ENCODE results near the gene BUD13.

The BUD13 gene

GRCh38 chr11:116800610-116801009, 27.8 kb upstream of the BUD13 start:
- H3K4me3 ChIP-seq (ENCODE audit: low read depth, low read length): no peak overlapping the region
- TF ChIP-seq CTCF (IDR thresholded peaks at IDR 0.05; ENCODE audit: low read depth, low read length): no peak

DNA sequence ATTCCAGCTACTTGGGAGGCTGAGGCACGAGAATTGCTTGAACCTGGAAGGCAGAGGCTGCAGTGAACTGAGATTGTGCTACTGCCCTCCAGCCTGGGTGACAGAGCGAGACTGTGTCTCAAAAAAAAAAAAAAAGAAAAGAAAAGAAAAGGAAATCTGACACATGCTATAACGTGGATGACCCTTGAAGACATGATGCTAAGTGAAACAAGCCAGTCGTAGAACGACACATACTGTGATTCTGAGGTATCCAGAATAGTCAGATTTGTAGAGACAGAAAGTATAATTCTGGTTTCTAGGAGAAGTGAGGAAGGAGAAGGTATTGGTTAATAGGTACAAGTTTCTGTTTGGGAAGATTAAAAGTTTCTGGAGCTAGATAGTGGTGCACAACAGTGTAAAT, 25.6 kb upstream of the BUD13 start:
- TF ChIP-seq CTCF (IDR thresholded peaks at IDR 0.05; ENCODE audit: low read depth, low read length): no peak
- H3K4me3 ChIP-seq (ENCODE audit: low read depth, low read length): no peak overlapping the region

DNA sequence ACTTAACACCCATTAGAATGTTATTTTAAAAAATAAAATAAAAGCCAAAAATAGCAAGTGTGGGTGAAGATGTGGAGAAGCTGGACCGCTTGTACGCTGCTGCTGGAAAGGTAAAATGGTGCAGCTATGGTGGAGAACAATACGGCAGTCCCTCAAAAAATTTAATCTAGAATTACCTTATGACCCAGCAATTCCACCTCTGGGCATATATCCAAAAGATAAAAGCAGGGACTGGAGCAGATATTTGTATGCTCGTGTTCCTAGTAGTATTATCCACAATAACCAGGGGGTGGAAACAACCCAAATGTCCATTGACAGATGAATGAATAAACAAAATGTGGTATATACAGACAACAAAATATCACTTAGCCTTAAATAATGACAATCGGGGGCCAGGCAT, 25.0 kb upstream of the BUD13 start:
- TF ChIP-seq CTCF (IDR thresholded peaks at IDR 0.05; ENCODE audit: low read depth, low read length): no peak

GRCh38 chr11:116796548-116796947, 23.8 kb upstream of the BUD13 start:
- H3K4me3 ChIP-seq (ENCODE audit: low read depth, low read length): no peak overlapping the region
- TF ChIP-seq CTCF (IDR thresholded peaks at IDR 0.05; ENCODE audit: low read depth, low read length): no peak

More for the DNA sequence above, 25.0 kb upstream of the BUD13 start:
- H3K4me3 ChIP-seq (ENCODE audit: low read depth, low read length): no peak overlapping the region

GRCh38 chr11:116794851-116795250, 22.1 kb upstream of the BUD13 start:
- H3K4me3 ChIP-seq (ENCODE audit: low read depth, low read length): no peak overlapping the region
- no peak for TF ChIP-seq CTCF (IDR thresholded peaks at IDR 0.05; ENCODE audit: low read depth, low read length)

GRCh38 chr11:116793772-116794097, 20.9 kb upstream of the BUD13 start:
- H3K4me3 ChIP-seq (ENCODE audit: low read depth, low read length): no peak overlapping the region
- TF ChIP-seq CTCF (IDR thresholded peaks at IDR 0.05; ENCODE audit: low read depth, low read length): no peak

DNA sequence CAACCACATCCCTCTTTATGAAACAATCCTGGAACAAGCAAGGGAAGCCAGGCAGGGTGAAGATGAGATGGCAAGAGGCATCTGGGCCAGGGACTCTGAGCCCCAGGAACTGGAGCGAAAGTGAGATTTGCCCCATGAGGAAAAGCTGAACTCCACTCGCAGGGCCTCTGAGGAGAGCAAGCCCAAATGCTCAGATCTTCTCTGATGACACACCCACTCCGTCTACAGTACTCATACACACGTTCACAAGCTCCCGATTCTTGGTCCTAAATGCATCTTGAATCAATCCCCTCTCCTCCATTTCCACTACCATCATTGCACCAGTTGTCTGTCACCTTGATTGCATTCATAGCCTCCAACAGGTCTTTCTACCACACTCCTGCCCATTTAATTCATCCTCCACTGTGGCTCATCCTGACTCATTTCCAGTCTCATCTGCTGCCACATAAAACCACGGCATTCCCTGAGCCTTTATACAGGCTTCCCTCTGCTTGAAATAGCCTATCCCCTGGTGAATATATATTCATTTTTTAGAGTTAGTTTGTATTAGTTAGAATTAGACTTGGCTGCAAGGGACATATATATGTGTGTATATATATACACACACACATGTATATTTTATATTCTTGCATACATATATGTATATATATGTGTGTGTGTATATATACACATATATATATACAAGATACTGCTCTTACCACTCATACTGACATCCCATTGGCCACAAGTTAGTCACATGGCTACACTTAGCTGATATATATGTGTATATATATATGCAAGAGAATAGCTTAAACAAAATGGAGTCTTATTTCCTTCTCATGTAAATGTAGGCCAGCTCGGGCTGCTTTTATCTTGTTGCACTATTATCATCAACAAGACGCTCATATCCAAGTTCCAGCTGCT, 20.3 kb upstream of the BUD13 start:
- no peak overlapping the region for H3K4me3 ChIP-seq (ENCODE audit: low read depth, low read length)
- TF ChIP-seq CTCF (IDR thresholded peaks at IDR 0.05; ENCODE audit: low read depth, low read length): no peak

Measured in WI38 (cell line).